ENCODE data around the gene PARD3B. TPM values are rescaled to one million over a fixed set of nuclear protein-coding genes. Genes with fewer than 3 reads are reported as not detected.

Gene PARD3B
- total RNA-seq, 1 experiment from 2014 or later: 2.0 TPM

GRCh38 chr2:204772546-204772945, 227.3 kb downstream of the PARD3B start:
- intact Hi-C loops (cut with micrococcal nuclease): no loop called here
- Histone ChIP-seq H3K27ac (ENCODE audit: low read depth, low read length) (no peak overlapping the region), H3K9ac (ENCODE audit: low read length) (no peak overlapping the region), H3K79me2 (ENCODE audit: insufficient read depth, low read length) (no peaks in the 10 kb centered on the region), H4K20me1 (ENCODE audit: insufficient read depth) (no peaks in the 10 kb centered on the region), H3K4me1 (ENCODE audit: control insufficient read depth in 1 of 2, insufficient read depth in 2 of 2, low read length in 2 of 2) (no peaks in the 10 kb centered on the region), H3K4me2 (ENCODE audit: low read length) (no peak overlapping the region), H3K27me3 (ENCODE audit: insufficient read depth, low read length) (no peaks in the 10 kb centered on the region), H3K9me3 (ENCODE audit: control insufficient read depth in 1 of 2, insufficient read depth in 1 of 2, low read depth in 1 of 2, low read length in 2 of 2) (no peaks in the 10 kb centered on the region), H3K4me3 (replicated peaks in 1 of 2; ENCODE audit: low read depth in 1 of 2, low read length in 2 of 2) (no peak overlapping the region), H3K9me2 (ENCODE audit: insufficient read depth) (no peaks in the 10 kb centered on the region), H2AFZ (ENCODE audit: low read depth, low read length, poor library complexity, severe bottlenecking) (no peak overlapping the region), H3K36me3 (ENCODE audit: control insufficient read depth in 1 of 2, insufficient read depth in 2 of 2, low read length in 2 of 2) (no peaks in the 10 kb centered on the region)
- no peak for ATAC-seq
- DNase-seq (ENCODE audit: low read depth, low spot score): no peak
- BruUV-seq (replicated peaks): no TSS peak
- TF ChIP-seq JUND (IDR thresholded peaks at IDR 0.05) (no peak), RAD21 (IDR thresholded peaks at IDR 0.05; ENCODE audit: low read depth) (no peak), ELF1 (IDR thresholded peaks at IDR 0.05; ENCODE audit: borderline replicate concordance, low read depth) (no peak), ZNF274 (IDR thresholded peaks at IDR 0.05; ENCODE audit: low read depth, low read length) (no peak), ZFX (IDR thresholded peaks at IDR 0.05) (no peak), CEBPB (IDR thresholded peaks at IDR 0.05; ENCODE audit: low read depth) (no peak)
- POLR2A ChIA-PET: no interaction called here
- CTCF ChIA-PET: no interaction called here
- RAD21 ChIA-PET (ENCODE audit: low non-redundant PET in 1 of 2, low total read pairs in 2 of 2, uncharacterized antibody in 2 of 2, unreplicated experiment in 2 of 2): no interaction called here

GRCh38 chr2:204775766-204776165, 230.5 kb downstream of the PARD3B start:
- ATAC-seq (no peak), DNase-seq (ENCODE audit: low read depth, low spot score) (no peak)
- intact Hi-C loops (cut with micrococcal nuclease): no loop called here
- Histone ChIP-seq H3K79me2 (ENCODE audit: insufficient read depth, low read length) (no peaks in the 10 kb centered on the region), H3K9me3 (ENCODE audit: control insufficient read depth in 1 of 2, insufficient read depth in 1 of 2, low read depth in 1 of 2, low read length in 2 of 2) (no peaks in the 10 kb centered on the region), H3K27me3 (ENCODE audit: insufficient read depth, low read length) (no peaks in the 10 kb centered on the region), H3K4me1 (ENCODE audit: control insufficient read depth in 1 of 2, insufficient read depth in 2 of 2, low read length in 2 of 2) (no peaks in the 10 kb centered on the region), H3K9me2 (ENCODE audit: insufficient read depth) (no peaks in the 10 kb centered on the region), H3K9ac (ENCODE audit: low read length) (no peak overlapping the region), H2AFZ (ENCODE audit: low read depth, low read length, poor library complexity, severe bottlenecking) (no peak overlapping the region), H3K4me2 (ENCODE audit: low read length) (no peak overlapping the region), H3K4me3 (replicated peaks in 1 of 2; ENCODE audit: low read depth in 1 of 2, low read length in 2 of 2) (no peak overlapping the region), H4K20me1 (ENCODE audit: insufficient read depth) (no peaks in the 10 kb centered on the region), H3K27ac (ENCODE audit: low read depth, low read length) (no peak overlapping the region), H3K36me3 (ENCODE audit: control insufficient read depth in 1 of 2, insufficient read depth in 2 of 2, low read length in 2 of 2) (no peaks in the 10 kb centered on the region)
- ChIA-PET POLR2A (no interaction called here), CTCF (no interaction called here), RAD21 (ENCODE audit: low non-redundant PET in 1 of 2, low total read pairs in 2 of 2, uncharacterized antibody in 2 of 2, unreplicated experiment in 2 of 2) (no interaction called here)
- BruUV-seq (replicated peaks): no TSS peak
- TF ChIP-seq ATF3 (IDR thresholded peaks at IDR 0.05) (no peak), SP1 (IDR thresholded peaks at IDR 0.05; ENCODE audit: low read depth) (no peak), EZH2 (IDR thresholded peaks at IDR 0.05) (no peak), POLR2AphosphoS5 (IDR thresholded peaks at IDR 0.05; ENCODE audit: low read depth, low read length) (no peak), ELF1 (IDR thresholded peaks at IDR 0.05; ENCODE audit: borderline replicate concordance, low read depth) (no peak), JUND (IDR thresholded peaks at IDR 0.05) (no peak), SIN3A (IDR thresholded peaks at IDR 0.05; ENCODE audit: low read depth) (no peak), RAD21 (IDR thresholded peaks at IDR 0.05; ENCODE audit: low read depth) (no peak), MAX (IDR thresholded peaks at IDR 0.05) (no peak), EZH2phosphoT487 (IDR thresholded peaks at IDR 0.05; ENCODE audit: borderline replicate concordance) (no peak), CEBPB (IDR thresholded peaks at IDR 0.05; ENCODE audit: low read depth) (no peak), ZBTB33 (IDR thresholded peaks at IDR 0.05; ENCODE audit: extremely low read depth, insufficient replicate concordance, low read length) (no peak), ZFX (IDR thresholded peaks at IDR 0.05) (no peak), YY1 (IDR thresholded peaks at IDR 0.05; ENCODE audit: extremely low read depth, insufficient replicate concordance, low read depth, low read length) (no peak), EGR1 (IDR thresholded peaks at IDR 0.05; ENCODE audit: low read depth) (no peak), TCF7L2 (IDR thresholded peaks at IDR 0.05; ENCODE audit: borderline replicate concordance, extremely low read depth, insufficient read depth, insufficient read length) (no peak), SRF (IDR thresholded peaks at IDR 0.05; ENCODE audit: low read depth) (no peak)
